Activated T-helper 2 cell treated with anti-CD3 and anti-CD28 coated beads, Interferon-gamma antibody, Interleukin-2, Interleukin-4, amounts not matched to agents 10 μg/mL and 5 μg/mL and 100 μg/mL, durations not matched to agents 14 hours and 24 hours and 36 hours (primary cell): ENCODE data around the gene ANKS1B. TPM values are rescaled to one million over a fixed set of nuclear protein-coding genes. Genes with fewer than 3 reads are reported as not detected.

ENCODE experiments used
- DNase-seq: peaks from one replicate; pipeline ENCODE4 v3.0.0; 2021; ENCODE audit warnings: low spot score
- H3K27ac Mint-ChIP-seq: one replicate; pipeline ENCODE4 v1.8.0; 2021; ENCODE audit warnings: mixed read lengths
- H3K27me3 Mint-ChIP-seq: one replicate; pipeline ENCODE4 v1.8.0; 2021; ENCODE audit warnings: low read depth, mixed read lengths
- H3K36me3 Mint-ChIP-seq: one replicate; pipeline ENCODE4 v1.8.0; 2021; ENCODE audit warnings: low read depth, mixed read lengths
- H3K4me1 Mint-ChIP-seq: one replicate; pipeline ENCODE4 v1.8.0; 2021; ENCODE audit warnings: low read depth, mixed read lengths
- H3K4me3 Mint-ChIP-seq: one replicate; pipeline ENCODE4 v1.8.0; 2021; ENCODE audit warnings: low read depth, mild to moderate bottlenecking, moderate library complexity, mixed read lengths
- H3K9me3 Mint-ChIP-seq: one replicate; pipeline ENCODE4 v1.8.0; 2021; ENCODE audit warnings: mixed read lengths
- intact Hi-C: fragments of 100-400 bp; cut with micrococcal nuclease; formaldehyde crosslinking; loops from one replicate; pipeline ENCODE4 v1.15.1; 2023
- total RNA-seq: library from RNA; stranded (reverse); gene quantifications from 2 replicates; pipeline ENCODE4 v1.2.3, GENCODE V29; 2022

Gene ANKS1B
- total RNA-seq, 1 donor from 2014 or later, result 1.0 TPM

- no peaks in the 10 kb centered on the region for H3K27me3 Mint-ChIP-seq
- no peak overlapping the region for H3K4me3 Mint-ChIP-seq
- DNase-seq, result no peak
- intact Hi-C loops, result no loop called here
- no peak overlapping the region for H3K27ac Mint-ChIP-seq
- H3K4me1 Mint-ChIP-seq, result no peaks in the 10 kb centered on the region
- no peaks in the 10 kb centered on the region for H3K36me3 Mint-ChIP-seq
- H3K9me3 Mint-ChIP-seq, result peaks cover 2% of the 10 kb centered on the region
Observed at GRCh38 chr12:99476956-99477355, 507.8 kb downstream of the ANKS1B start.

- Mint-ChIP-seq H3K9me3 (peaks cover 37% of the 10 kb centered on the region), H3K4me3 (no peak overlapping the region), H3K27me3 (no peaks in the 10 kb centered on the region), H3K27ac (no peak overlapping the region), H3K36me3 (no peaks in the 10 kb centered on the region), H3K4me1 (no peaks in the 10 kb centered on the region)
- intact Hi-C loops, result no loop called here
- DNase-seq, result no peak
Observed at GRCh38 chr12:99455350-99456035, 529.2 kb downstream of the ANKS1B start.

GRCh38 chr12:99454539-99455172 is 530.1 kb downstream of the ANKS1B start:
- no peak for DNase-seq
- H3K4me1 Mint-ChIP-seq, result no peaks in the 10 kb centered on the region
- H3K4me3 Mint-ChIP-seq, result no peak overlapping the region
- H3K9me3 Mint-ChIP-seq, result peaks cover 31% of the 10 kb centered on the region
- no peaks in the 10 kb centered on the region for H3K27me3 Mint-ChIP-seq
- intact Hi-C loops, result no loop called here
- H3K36me3 Mint-ChIP-seq, result no peaks in the 10 kb centered on the region
- H3K27ac Mint-ChIP-seq, result no peak overlapping the region

GRCh38 chr12:99453836-99454538 is 530.7 kb downstream of the ANKS1B start:
- Mint-ChIP-seq H3K9me3 (peaks cover 28% of the 10 kb centered on the region), H3K36me3 (no peaks in the 10 kb centered on the region), H3K4me3 (no peak overlapping the region), H3K27me3 (no peaks in the 10 kb centered on the region), H3K27ac (no peak overlapping the region), H3K4me1 (no peaks in the 10 kb centered on the region)
- intact Hi-C loops, result no loop called here
- DNase-seq, result no peak

GRCh38 chr12:99450036-99450630 is 534.6 kb downstream of the ANKS1B start:
- no peak overlapping the region for H3K27ac Mint-ChIP-seq

GRCh38 chr12:99444859-99445316 is 539.8 kb downstream of the ANKS1B start:
- H3K4me1 Mint-ChIP-seq, result no peaks in the 10 kb centered on the region
- H3K4me3 Mint-ChIP-seq, result no peak overlapping the region
- peaks cover 11% of the 10 kb centered on the region for H3K9me3 Mint-ChIP-seq
- intact Hi-C loops, result no loop called here
- no peaks in the 10 kb centered on the region for H3K36me3 Mint-ChIP-seq
- H3K27ac Mint-ChIP-seq, result no peak overlapping the region
- no peaks in the 10 kb centered on the region for H3K27me3 Mint-ChIP-seq
- DNase-seq, result no peak

More at GRCh38 chr12:99450036-99450630, 534.6 kb downstream of the ANKS1B start:
- no peak overlapping the region for H3K4me3 Mint-ChIP-seq
- H3K27me3 Mint-ChIP-seq, result no peaks in the 10 kb centered on the region
- DNase-seq, result no peak
- intact Hi-C loops, result no loop called here
- peaks cover 11% of the 10 kb centered on the region for H3K9me3 Mint-ChIP-seq
- no peaks in the 10 kb centered on the region for H3K4me1 Mint-ChIP-seq
- H3K36me3 Mint-ChIP-seq, result no peaks in the 10 kb centered on the region

- no peaks in the 10 kb centered on the region for H3K27me3 Mint-ChIP-seq
- intact Hi-C loops, result no loop called here
- H3K4me3 Mint-ChIP-seq, result no peak overlapping the region
- H3K27ac Mint-ChIP-seq, result no peak overlapping the region
- no peaks in the 10 kb centered on the region for H3K36me3 Mint-ChIP-seq
- H3K4me1 Mint-ChIP-seq, result peaks cover 1% of the 10 kb centered on the region
- no peak for DNase-seq
- peaks cover 5% of the 10 kb centered on the region for H3K9me3 Mint-ChIP-seq
Observed at GRCh38 chr12:99442758-99443157, 542.0 kb downstream of the ANKS1B start.

- intact Hi-C loops, result no loop called here
- no peaks in the 10 kb centered on the region for H3K9me3 Mint-ChIP-seq
- H3K4me3 Mint-ChIP-seq, result no peak overlapping the region
- no peak overlapping the region for H3K27ac Mint-ChIP-seq
- H3K4me1 Mint-ChIP-seq, result peaks cover 12% of the 10 kb centered on the region
- no peak for DNase-seq
- no peaks in the 10 kb centered on the region for H3K27me3 Mint-ChIP-seq
- no peaks in the 10 kb centered on the region for H3K36me3 Mint-ChIP-seq
Observed at GRCh38 chr12:99439399-99439798, 545.3 kb downstream of the ANKS1B start.

- no peaks in the 10 kb centered on the region for H3K27me3 Mint-ChIP-seq
- H3K4me1 Mint-ChIP-seq, result peaks cover 12% of the 10 kb centered on the region
- H3K27ac Mint-ChIP-seq, result no peak overlapping the region
- H3K36me3 Mint-ChIP-seq, result no peaks in the 10 kb centered on the region
- DNase-seq, result no peak
- H3K9me3 Mint-ChIP-seq, result peaks cover 4% of the 10 kb centered on the region
- intact Hi-C loops, result no loop called here
- no peak overlapping the region for H3K4me3 Mint-ChIP-seq
Observed at GRCh38 chr12:99436584-99436983, 548.2 kb downstream of the ANKS1B start.

GRCh38 chr12:99435095-99435791 is 549.5 kb downstream of the ANKS1B start:
- Mint-ChIP-seq H3K9me3 (peaks cover 4% of the 10 kb centered on the region), H3K27ac (no peak overlapping the region)
- intact Hi-C loops, result no loop called here

GRCh38 chr12:99433155-99433554 is 551.6 kb downstream of the ANKS1B start:
- DNase-seq, result no peak
- Mint-ChIP-seq H3K27me3 (no peaks in the 10 kb centered on the region), H3K9me3 (peaks cover 4% of the 10 kb centered on the region), H3K4me1 (peaks cover 12% of the 10 kb centered on the region), H3K36me3 (no peaks in the 10 kb centered on the region), H3K27ac (no peak overlapping the region), H3K4me3 (no peak overlapping the region)
- intact Hi-C loops, result no loop called here

More at GRCh38 chr12:99435095-99435791, 549.5 kb downstream of the ANKS1B start:
- no peak for DNase-seq
- Mint-ChIP-seq H3K36me3 (no peaks in the 10 kb centered on the region), H3K27me3 (no peaks in the 10 kb centered on the region), H3K4me3 (no peak overlapping the region), H3K4me1 (peaks cover 12% of the 10 kb centered on the region)

- no peak for DNase-seq
- intact Hi-C loops, result no loop called here
- Mint-ChIP-seq H3K4me3 (no peak overlapping the region), H3K27me3 (no peaks in the 10 kb centered on the region), H3K27ac (no peak overlapping the region), H3K9me3 (peaks cover 4% of the 10 kb centered on the region), H3K4me1 (no peaks in the 10 kb centered on the region), H3K36me3 (no peaks in the 10 kb centered on the region)
Observed at GRCh38 chr12:99431203-99431602, 553.5 kb downstream of the ANKS1B start.
